Motor neuron (in vitro differentiated cells): ENCODE results near the gene LSAMP. TPM values are rescaled to one million over a fixed set of nuclear protein-coding genes. Genes with fewer than 3 reads are reported as not detected.

ENCODE experiments used
- ATAC-seq, 8 experiments: fragments of 200-7000 bp; cut with Tn5 transposase; replicated peaks in 6 of 8; 2 replicates each; pipeline ENCODE4 v1.8.0; 2021; ENCODE audit warnings: mild to moderate bottlenecking in 8 of 8, moderate library complexity in 8 of 8
- H3K27ac ChIP-seq, 2 donors: fragments of 250-450 bp; sonication (Bioruptor Pico); 2 replicates each; pipeline ENCODE4 v1.9.0; 2021; ENCODE audit warnings: antibody characterized with exemption in 2 of 2, mild to moderate bottlenecking in 2 of 2, moderate library complexity in 1 of 2
- H3K4me1 ChIP-seq, 2 donors: fragments of 250-450 bp; sonication (Bioruptor Pico); replicated peaks in 1 of 2; 2 replicates each; pipeline ENCODE4 v1.6.1; 2021; ENCODE audit warnings: antibody characterized with exemption in 2 of 2, mild to moderate bottlenecking in 2 of 2, moderate library complexity in 1 of 2
- H3K4me3 ChIP-seq, 5 donors: fragments of 250-450 bp; sonication (Bioruptor Pico); 2 replicates each; pipeline ENCODE4 v1.9.0; 2021; ENCODE audit warnings: antibody characterized with exemption in 5 of 5, mild to moderate bottlenecking in 5 of 5, moderate library complexity in 4 of 5
- WGBS, 10 experiments: fragments of 450-650 bp; shearing (Covaris generic); methylation state at CpG; one replicate each; pipeline ENCODE4 v1.0.0; 2022; 5-methylcytosine and 5-hydroxymethylcytosine counted together
- in situ Hi-C, 9 experiments: fragments of 400-800 bp; cut with MboI; loops; one replicate each; pipeline ENCODE4 v1.15.0; 2021; ENCODE audit warnings: low sequenced_read_pairs in 9 of 9, low pct_unique_long_range_greater_than_20kb in 2 of 9; ENCODE audit not compliant: unreplicated experiment in 9 of 9
- total RNA-seq, 8 experiments: library from RNA; unstranded; fragments of 300-600 nt; gene quantifications; 2 replicates each; pipeline versions ENCODE4 v1.2.3 to v1.2.4, GENCODE V29; 2022

LSAMP gene
- total RNA-seq, 8 experiments from 2014 or later, result 24.4 to 76.5 (median 39.2) TPM

DNA sequence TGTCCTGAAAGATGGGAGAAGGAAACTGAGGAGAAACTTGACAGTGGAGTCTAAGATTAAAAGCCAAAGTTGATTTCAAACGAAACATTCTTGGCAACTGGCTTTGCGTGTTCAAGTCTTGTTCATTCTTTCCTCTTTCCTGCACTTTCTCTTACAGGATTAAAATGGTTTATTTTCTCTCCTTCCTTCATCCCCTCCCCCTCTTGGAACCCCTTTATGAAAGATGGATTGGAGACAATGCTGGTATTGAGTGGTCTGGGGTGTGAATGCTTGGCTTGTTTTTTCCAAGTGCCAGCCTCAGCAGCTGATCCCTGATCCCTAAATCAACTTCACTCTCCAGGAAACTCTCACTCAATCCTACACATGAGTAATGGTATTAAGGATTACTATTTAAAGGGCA, 703 bp upstream of the LSAMP start:
- peak overlapping the region in 1 of 2 donors; percentile 65 for H3K27ac ChIP-seq
- in situ Hi-C loops, result loop anchor here in 1 of 9 experiments (25.0 kb wide), 1 partner anchor 309 kb away; no protein-coding TSS in a partner anchor
- WGBS, 10 experiments, result 0 to 100% (median 63%) methylated on average over 1 to 2 of the region's 2 CpGs; no CpG with 5 or more reads in 2 of the 10 experiments
- peak overlapping the region in 1 of 5 donors; percentile 59 for H3K4me3 ChIP-seq
- no peak for ATAC-seq
- peaks cover 30 to 39% of the 10 kb centered on the region in 2 donors for H3K4me1 ChIP-seq

DNA sequence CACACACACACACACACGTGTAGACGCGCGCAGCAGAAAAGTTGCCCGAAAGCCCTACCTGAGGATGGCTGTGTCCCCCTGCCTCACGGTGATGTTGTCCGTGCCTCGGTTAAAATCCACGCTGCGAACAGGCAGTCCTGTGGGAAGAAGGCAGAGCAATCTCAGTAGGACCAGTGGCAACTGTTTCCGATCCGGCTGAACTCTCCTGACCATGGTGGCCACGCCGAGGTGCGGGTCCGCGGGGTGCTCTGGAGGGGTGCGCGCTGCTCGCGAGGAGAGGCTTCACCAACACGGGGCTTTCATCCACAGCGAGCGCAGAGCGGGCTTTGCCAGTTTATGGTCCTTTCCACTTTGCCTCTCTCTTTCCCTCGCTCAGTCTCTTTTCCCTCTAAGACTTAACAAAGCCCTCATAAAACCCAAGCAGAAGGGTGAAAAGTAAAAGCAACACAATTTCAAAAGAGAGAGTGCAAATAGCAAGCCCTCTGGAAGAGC, 422 bp downstream of the LSAMP start:
- Histone ChIP-seq H3K27ac (peak overlapping the region; percentile 8 to 75), H3K4me3 (peak overlapping the region; percentile 39 to 59 (median 43)), H3K4me1 (peaks cover 30 to 39% of the 10 kb centered on the region in 2 donors)
- 0 to 1% (median 0%) methylated on average over 1 to 16 of the region's 26 CpGs; no CpG with 5 or more reads in 5 of the 10 experiments for WGBS, 10 experiments
- in situ Hi-C loops, result loop anchor here in 1 of 9 experiments (25.0 kb wide), 1 partner anchor 308 kb away; no protein-coding TSS in a partner anchor
- ATAC-seq, result peak; percentile 48 to 76 (median 66)

DNA sequence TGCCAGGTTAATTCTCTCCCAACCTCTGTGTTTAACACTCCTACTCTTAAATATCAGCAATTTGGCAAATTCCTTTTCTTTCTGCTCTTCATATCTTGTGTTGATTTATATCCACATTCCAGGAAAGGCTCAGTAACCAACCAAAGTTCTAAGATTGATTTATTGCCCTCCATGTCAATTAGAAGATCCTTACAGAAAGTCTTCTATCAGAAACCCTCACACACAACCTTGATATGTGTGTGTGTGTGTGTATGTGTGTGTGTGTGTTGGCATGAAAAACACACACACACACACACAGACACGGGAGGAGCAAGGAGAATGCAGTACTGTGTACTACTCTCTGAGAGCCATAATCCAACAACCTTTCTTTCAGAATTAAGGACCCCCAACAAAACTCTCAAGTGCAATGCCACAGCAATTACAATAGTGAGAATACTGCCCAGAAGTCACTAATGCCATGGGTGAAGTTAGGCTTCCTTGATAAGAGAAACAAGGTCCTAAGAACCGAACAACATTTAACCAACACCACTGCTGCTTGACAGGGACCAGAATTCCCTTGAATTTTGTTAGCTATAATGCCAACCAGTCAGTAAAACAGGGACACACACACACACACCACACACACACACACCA, 1.1 kb downstream of the LSAMP start:
- H3K27ac ChIP-seq, result peak overlapping the region; percentile 8 to 75
- in situ Hi-C loops, result loop anchor here in 1 of 9 experiments (25.0 kb wide), 1 partner anchor 307 kb away; no protein-coding TSS in a partner anchor
- ATAC-seq, result no peak
- WGBS, 10 experiments, result 0 to 50% methylated on average over 1 of the region's 2 CpGs; no CpG with 5 or more reads in 8 of the 10 experiments
- H3K4me3 ChIP-seq, result peak overlapping the region; percentile 39 to 59 (median 43)
- H3K4me1 ChIP-seq, result peaks cover 30 to 37% of the 10 kb centered on the region in 2 donors

DNA sequence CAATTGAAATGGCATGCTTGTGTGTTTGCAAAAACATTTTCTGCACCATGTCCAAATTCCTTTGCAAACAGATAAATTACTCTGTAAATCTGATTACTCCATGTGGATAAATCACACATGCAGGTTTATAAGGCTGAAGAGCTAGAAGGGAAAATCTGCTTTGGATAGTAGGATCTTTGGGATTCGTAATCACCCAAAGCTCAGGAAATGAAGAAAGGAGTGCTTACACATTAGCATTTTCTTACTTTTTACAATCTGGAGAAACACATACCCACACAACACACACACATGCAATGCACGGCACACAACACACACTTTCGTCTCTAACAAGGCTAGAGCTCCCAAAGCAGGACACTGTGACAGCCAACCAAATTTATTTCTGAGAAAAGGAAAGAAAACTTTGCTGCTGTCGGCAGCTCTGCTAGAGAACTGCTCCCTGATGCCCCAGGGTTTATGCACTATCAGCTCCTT, 2.1 kb downstream of the LSAMP start:
- in situ Hi-C loops, result loop anchor here in 1 of 9 experiments (25.0 kb wide), 1 partner anchor 306 kb away; no protein-coding TSS in a partner anchor

DNA sequence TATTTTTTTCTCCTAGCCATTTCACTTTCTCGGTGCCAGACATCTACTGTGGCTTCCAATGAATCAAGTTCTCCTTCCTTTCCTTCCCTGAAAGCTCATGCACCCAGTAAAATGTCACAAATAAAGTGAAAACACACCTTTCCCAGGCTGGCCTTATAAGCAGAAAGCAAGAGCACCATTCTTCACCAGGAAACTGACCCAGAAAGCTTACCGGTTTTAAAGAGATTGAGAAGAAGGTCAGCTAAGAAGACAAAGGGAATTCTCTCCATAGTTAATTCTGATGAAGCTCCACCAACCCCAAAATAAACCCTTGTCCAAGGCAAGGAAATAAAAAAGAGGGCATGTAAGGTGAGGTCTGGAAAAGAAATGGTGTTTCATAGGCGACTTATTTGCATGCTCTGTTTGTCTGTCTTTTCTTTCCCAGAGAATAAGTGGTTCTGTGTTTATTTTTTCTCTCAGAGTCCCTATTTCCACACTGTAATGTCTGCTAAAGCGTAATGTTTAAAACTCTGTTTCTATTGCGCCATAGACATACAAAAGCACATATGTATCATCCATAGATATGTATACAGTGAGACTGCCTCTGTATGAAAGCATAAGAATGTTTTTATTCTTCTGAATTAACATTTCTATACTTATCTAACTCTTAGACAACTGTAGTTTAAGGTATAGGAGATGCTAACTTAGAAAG, 2.8 kb downstream of the LSAMP start:
- H3K27ac ChIP-seq, result no peak overlapping the region
- H3K4me1 ChIP-seq, result peaks cover 30 to 37% of the 10 kb centered on the region in 2 donors
- ATAC-seq, result no peak
- peak overlapping the region; percentile 39 to 59 (median 43) for H3K4me3 ChIP-seq
- in situ Hi-C loops, result loop anchor here in 1 of 9 experiments (25.0 kb wide), 1 partner anchor 305 kb away; no protein-coding TSS in a partner anchor
- 19 to 68% (median 49%) methylated on average over 3 to 5 of the region's 5 CpGs; no CpG with 5 or more reads in 1 of the 10 experiments for WGBS, 10 experiments

More for the DNA sequence above, 2.1 kb downstream of the LSAMP start:
- WGBS, 10 experiments, result 0 to 19% (median 0%) methylated on average over 1 to 4 of the region's 4 CpGs; no CpG with 5 or more reads in 1 of the 10 experiments
- H3K4me1 ChIP-seq, result peaks cover 30 to 37% of the 10 kb centered on the region in 2 donors
- H3K27ac ChIP-seq, result no peak overlapping the region
- peak overlapping the region; percentile 39 to 59 (median 43) for H3K4me3 ChIP-seq
- ATAC-seq, result peak in 3 of 8 experiments; percentile 23 to 36 (median 34)

DNA sequence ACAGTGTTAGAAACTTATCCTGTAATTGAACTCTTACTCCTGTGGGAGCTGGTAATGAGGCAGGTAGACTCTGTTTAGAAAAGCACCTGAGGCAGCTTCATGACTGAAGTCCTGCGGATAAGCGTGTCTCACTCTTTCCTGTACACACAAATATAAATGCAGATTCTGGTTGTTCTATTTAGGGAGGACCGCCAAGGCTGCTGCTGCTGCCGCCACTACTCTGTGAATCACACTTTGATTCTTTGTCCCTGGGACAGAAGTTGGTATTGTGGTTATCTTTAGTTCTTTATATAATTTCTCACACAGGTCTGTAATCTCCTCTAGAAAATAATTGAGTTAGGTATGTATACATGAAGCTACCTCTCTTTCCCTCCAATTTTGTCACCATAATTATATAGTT, 3.6 kb downstream of the LSAMP start:
- no peak for ATAC-seq
- 18 to 95% (median 86%) methylated on average over 2 to 4 of the region's 4 CpGs; no CpG with 5 or more reads in 3 of the 10 experiments for WGBS, 10 experiments
- Histone ChIP-seq H3K27ac (no peak overlapping the region), H3K4me3 (no peak overlapping the region), H3K4me1 (peaks cover 30 to 37% of the 10 kb centered on the region in 2 donors)
- in situ Hi-C loops, result loop anchor here in 1 of 9 experiments (25.0 kb wide), 1 partner anchor 304 kb away; no protein-coding TSS in a partner anchor

DNA sequence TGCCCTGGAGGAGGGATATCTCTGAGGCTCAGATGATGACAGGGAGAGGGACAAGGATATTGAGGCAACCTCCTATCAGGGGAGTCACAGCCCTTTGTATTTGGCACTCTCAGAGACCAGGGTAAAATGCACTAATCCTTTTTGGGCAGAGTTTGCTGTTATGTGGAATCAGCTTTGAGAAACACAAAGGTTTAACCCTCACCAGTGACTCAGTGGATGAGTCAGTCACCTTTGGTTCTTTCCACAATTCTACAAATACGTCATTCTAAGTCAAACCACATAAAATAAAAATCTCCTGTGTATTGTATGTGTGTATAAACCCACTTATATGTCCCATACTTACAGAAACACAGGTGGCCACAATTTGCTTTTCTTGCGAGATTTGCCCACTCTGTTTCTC, 5.1 kb downstream of the LSAMP start:
- in situ Hi-C loops, result loop anchor here in 1 of 9 experiments (25.0 kb wide), 1 partner anchor 303 kb away; no protein-coding TSS in a partner anchor
- ATAC-seq, result peak in 3 of 8 experiments; percentile 9 to 23 (median 18)
- Histone ChIP-seq H3K4me3 (no peak overlapping the region), H3K4me1 (peaks cover 21 to 29% of the 10 kb centered on the region in 2 donors), H3K27ac (no peak overlapping the region)
- 30 to 100% (median 100%) methylated on average over 1 to 2 of the region's 2 CpGs; no CpG with 5 or more reads in 3 of the 10 experiments for WGBS, 10 experiments

DNA sequence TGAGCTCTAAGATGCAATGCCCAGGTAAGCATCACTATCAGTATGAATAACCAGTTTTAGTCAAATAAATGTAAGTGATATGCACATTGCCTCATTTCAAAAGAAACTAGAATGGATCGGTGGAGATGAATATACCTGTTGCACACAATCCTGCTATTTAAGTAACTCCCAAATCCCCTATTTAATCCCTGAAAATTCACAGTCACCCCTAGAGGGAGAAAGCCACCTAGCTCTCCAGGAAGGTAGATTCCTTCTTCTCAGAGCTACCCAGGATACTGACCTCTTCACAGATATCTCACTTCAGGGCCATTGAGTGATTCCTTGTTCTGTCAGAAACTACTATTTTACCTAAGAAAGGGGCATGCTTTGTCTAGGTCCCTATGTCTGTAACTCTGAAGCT, 11.7 kb downstream of the LSAMP start:
- no peaks in the 10 kb centered on the region for H3K4me1 ChIP-seq
- WGBS, 10 experiments, result 20 to 100% (median 90%) methylated on average over 1 of the region's 1 CpG; no CpG with 5 or more reads in 4 of the 10 experiments
- in situ Hi-C loops, result loop anchor here in 1 of 9 experiments (25.0 kb wide), 1 partner anchor 296 kb away; no protein-coding TSS in a partner anchor
- no peak for ATAC-seq
- H3K27ac ChIP-seq, result no peak overlapping the region
- H3K4me3 ChIP-seq, result no peak overlapping the region

DNA sequence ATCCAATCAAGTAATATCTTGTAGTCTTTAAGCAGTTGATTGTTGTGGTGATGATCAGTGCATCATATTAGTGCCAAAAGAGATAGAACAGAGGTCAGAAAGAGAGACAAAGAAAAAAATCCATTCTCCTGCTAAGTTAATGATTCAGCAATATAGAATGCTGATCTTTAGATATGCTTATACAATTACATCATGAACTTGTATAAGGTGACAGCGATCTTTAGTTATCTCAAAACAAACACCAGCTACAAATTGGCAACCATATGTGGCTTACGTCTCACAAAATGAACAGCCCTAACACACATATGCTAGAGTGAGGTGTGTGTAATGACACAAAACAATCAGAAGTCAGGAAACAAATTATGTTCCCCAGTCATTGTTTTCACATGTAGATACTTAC, 12.5 kb downstream of the LSAMP start:
- in situ Hi-C loops, result loop anchor here in 1 of 9 experiments (25.0 kb wide), 1 partner anchor 295 kb away; no protein-coding TSS in a partner anchor
- no peak for ATAC-seq
- Histone ChIP-seq H3K4me3 (no peak overlapping the region), H3K4me1 (no peaks in the 10 kb centered on the region), H3K27ac (no peak overlapping the region)
- WGBS, 10 experiments, result 33 to 100% (median 66%) methylated on average over 1 to 2 of the region's 2 CpGs; no CpG with 5 or more reads in 2 of the 10 experiments

DNA sequence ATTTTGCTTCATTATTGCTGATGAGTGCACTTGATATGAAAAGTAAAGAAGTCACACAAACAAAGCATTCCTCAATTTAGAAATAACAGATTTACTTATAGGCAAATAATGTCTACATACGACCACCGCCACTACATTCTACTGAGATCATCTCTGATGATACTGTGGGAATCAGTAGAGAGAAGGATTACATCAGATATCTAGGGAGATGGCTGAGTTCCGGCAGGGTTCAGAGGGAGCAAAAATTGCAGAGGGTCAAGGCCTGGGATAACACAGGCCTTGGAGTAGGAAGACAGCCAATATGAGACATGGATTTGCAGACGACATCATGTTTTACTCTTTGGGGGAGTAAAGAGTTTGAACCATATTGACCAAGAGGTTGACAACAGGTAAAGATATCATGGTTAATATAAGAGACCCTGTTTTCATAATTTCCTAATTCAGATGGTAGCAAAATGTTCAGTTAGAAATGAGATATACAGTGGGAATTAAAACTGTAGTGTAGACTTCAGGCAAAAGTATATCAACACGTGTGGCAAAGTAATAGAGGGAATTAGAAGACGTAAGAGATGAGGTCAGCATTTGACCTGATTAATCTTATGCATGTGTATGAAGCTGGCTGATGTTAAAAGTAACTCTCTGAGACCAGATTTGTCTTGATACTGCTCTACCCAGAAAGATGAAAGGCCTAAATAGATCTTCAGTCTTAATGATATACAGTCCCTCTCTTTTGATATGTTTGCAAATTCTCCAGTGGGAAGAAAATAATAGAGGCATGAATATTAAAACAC, 15.6 kb downstream of the LSAMP start:
- in situ Hi-C loops, result loop anchor here in 1 of 9 experiments (25.0 kb wide), 1 partner anchor 292 kb away; no protein-coding TSS in a partner anchor

DNA sequence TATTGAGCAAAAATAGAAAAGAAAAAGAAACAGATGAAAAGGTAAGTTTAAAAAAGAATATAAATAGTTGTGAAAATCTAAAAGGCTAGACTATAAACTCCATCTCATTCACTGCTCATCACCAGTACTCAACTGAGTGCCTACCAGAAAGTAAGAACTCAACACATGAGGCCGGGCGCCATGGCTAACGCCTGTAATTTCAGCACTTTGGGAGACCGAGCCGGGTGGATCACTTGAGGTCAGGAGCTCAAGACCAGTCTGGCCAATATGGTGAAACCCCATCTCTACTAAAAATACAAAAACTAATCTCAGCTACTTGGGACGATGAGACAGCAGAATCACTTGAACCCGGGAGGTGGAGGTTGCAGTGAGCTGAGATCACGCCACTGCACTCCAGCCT, 19.3 kb downstream of the LSAMP start:
- WGBS, 10 experiments, result 60 to 100% (median 90%) methylated on average over 1 to 8 of the region's 8 CpGs; no CpG with 5 or more reads in 1 of the 10 experiments
- in situ Hi-C loops, result loop anchor here in 1 of 9 experiments (25.0 kb wide), 1 partner anchor 289 kb away; no protein-coding TSS in a partner anchor

More for the DNA sequence above, 15.6 kb downstream of the LSAMP start:
- ATAC-seq, result peak in 3 of 8 experiments; percentile 23 to 85 (median 82)
- Histone ChIP-seq H3K4me1 (no peaks in the 10 kb centered on the region), H3K4me3 (no peak overlapping the region), H3K27ac (no peak overlapping the region)
- WGBS, 10 experiments, result 50 to 100% (median 89%) methylated on average over 1 to 6 of the region's 6 CpGs; no CpG with 5 or more reads in 1 of the 10 experiments

More for the DNA sequence above, 19.3 kb downstream of the LSAMP start:
- ATAC-seq, result no peak
- H3K27ac ChIP-seq, result no peak overlapping the region
- H3K4me1 ChIP-seq, result peaks cover 5 to 15% of the 10 kb centered on the region in 2 donors
- H3K4me3 ChIP-seq, result no peak overlapping the region
